Activated CD8-positive, alpha-beta memory T cell treated with anti-CD3 and anti-CD28 coated beads, Interleukin-2, amount 10 ng/mL, durations not matched to agents 7 days and 5 days (primary cell): ENCODE results near the gene MS4A1. TPM values are rescaled to one million over a fixed set of nuclear protein-coding genes. Genes with fewer than 3 reads are reported as not detected.
"Not testable (repeated sequence)": the region's sequence is repeated elsewhere in the genome, so short reads cannot be mapped to it uniquely, and the experiment has no call there.

Experiments used
- ATAC-seq: fragments of 150-1000 bp; cut with Tn5 transposase; one replicate; pipeline ENCODE4 v1.10.0; 2021; ENCODE audit warnings: moderate library complexity
- CTCF ChIA-PET: fragments of 350-600 bp; sonication (Branson Sonifier 250); formaldehyde crosslinking; loops from one replicate; lab custom pipeline; 2021; ENCODE audit warnings: antibody characterized with exemption; lab: Charles Lee
- DNase-seq: peaks from one replicate; pipeline ENCODE4 v3.0.0-alpha.2; 2020
- H3K27ac Mint-ChIP-seq: one replicate; pipeline ENCODE4 v1.8.0; 2021; ENCODE audit warnings: mild to moderate bottlenecking, mixed read lengths
- H3K27me3 Mint-ChIP-seq: one replicate; pipeline ENCODE4 v1.8.0; 2021; ENCODE audit warnings: mixed read lengths
- H3K36me3 Mint-ChIP-seq: one replicate; pipeline ENCODE4 v1.8.0; 2021; ENCODE audit warnings: mild to moderate bottlenecking, mixed read lengths
- H3K4me1 Mint-ChIP-seq: one replicate; pipeline ENCODE4 v1.8.0; 2021; ENCODE audit warnings: mixed read lengths
- H3K4me3 Mint-ChIP-seq: one replicate; pipeline ENCODE4 v1.8.0; 2021; ENCODE audit warnings: mild to moderate bottlenecking, moderate library complexity, mixed read lengths
- H3K9me3 Mint-ChIP-seq: one replicate; pipeline ENCODE4 v1.8.0; 2022; ENCODE audit warnings: low read depth, mixed read lengths
- total RNA-seq, 2 experiments: library from RNA; stranded (reverse); gene quantifications; one replicate each; pipeline ENCODE4 v1.2.3, GENCODE V29; 2021

Gene MS4A1
- not detected for total RNA-seq

- Mint-ChIP-seq H3K4me1 (peaks cover 2% of the 10 kb centered on the region), H3K27me3 (peaks cover 15% of the 10 kb centered on the region), H3K36me3 (no peaks in the 10 kb centered on the region), H3K27ac (no peak within 1 kb of the TSS), H3K9me3 (no peaks in the 10 kb centered on the region), H3K4me3 (no peak within 1 kb of the TSS)
- DNase-seq (no peak), ATAC-seq (no peak)
- CTCF ChIA-PET, result no interaction called here
Observed at GRCh38 chr11:60455531-60456042, at the start of gene MS4A1. Gene MS4A1 (plus strand): TSS chr11:60455847. CDS start chr11:60462375, 6,528 bp downstream.

- CTCF ChIA-PET, result no interaction called here
- Mint-ChIP-seq H3K27ac (no peak overlapping the region), H3K4me1 (no peaks in the 10 kb centered on the region), H3K4me3 (no peak overlapping the region), H3K9me3 (no peaks in the 10 kb centered on the region), H3K36me3 (no peaks in the 10 kb centered on the region), H3K27me3 (peaks cover 8% of the 10 kb centered on the region)
- ATAC-seq (no peak), DNase-seq (no peak)
Observed at GRCh38 chr11:60420015-60420414, 35.6 kb upstream of the MS4A1 start.

- CTCF ChIA-PET, result no interaction called here
- ATAC-seq, result no peak
Observed at GRCh38 chr11:60422609-60423008, 33.0 kb upstream of the MS4A1 start.

GRCh38 chr11:60428517-60428916 is 27.1 kb upstream of the MS4A1 start:
- Mint-ChIP-seq H3K9me3 (no peaks in the 10 kb centered on the region), H3K27ac (no peak overlapping the region), H3K4me3 (no peak overlapping the region), H3K4me1 (no peaks in the 10 kb centered on the region), H3K27me3 (peaks cover 30% of the 10 kb centered on the region), H3K36me3 (no peaks in the 10 kb centered on the region)
- CTCF ChIA-PET, result no interaction called here
- DNase-seq (no peak), ATAC-seq (no peak)

More at GRCh38 chr11:60422609-60423008, 33.0 kb upstream of the MS4A1 start:
- Mint-ChIP-seq H3K4me3 (no peak overlapping the region), H3K27me3 (peaks cover 9% of the 10 kb centered on the region), H3K36me3 (no peaks in the 10 kb centered on the region), H3K4me1 (no peaks in the 10 kb centered on the region), H3K9me3 (no peaks in the 10 kb centered on the region), H3K27ac (no peak overlapping the region)
- no peak for DNase-seq

GRCh38 chr11:60429272-60429671 is 26.4 kb upstream of the MS4A1 start, which contains the start of gene MS4A5:
Gene MS4A5 (plus strand): TSS chr11:60429572. CDS start chr11:60429675, 103 bp downstream.
- H3K4me1 Mint-ChIP-seq, result no peaks in the 10 kb centered on the region
- H3K4me3 Mint-ChIP-seq, result no peak within 1 kb of the TSS
- H3K27ac Mint-ChIP-seq, result no peak within 1 kb of the TSS
- DNase-seq (no peak), ATAC-seq (no peak)
- CTCF ChIA-PET, result no interaction called here
- H3K27me3 Mint-ChIP-seq, result peaks cover 32% of the 10 kb centered on the region
- no peaks in the 10 kb centered on the region for H3K36me3 Mint-ChIP-seq
- H3K9me3 Mint-ChIP-seq, result no peaks in the 10 kb centered on the region

- Mint-ChIP-seq H3K27me3 (peaks cover 26% of the 10 kb centered on the region), H3K36me3 (no peaks in the 10 kb centered on the region), H3K9me3 (no peaks in the 10 kb centered on the region), H3K27ac (no peak overlapping the region), H3K4me1 (no peaks in the 10 kb centered on the region), H3K4me3 (no peak overlapping the region)
- CTCF ChIA-PET, result no interaction called here
- ATAC-seq, result no peak
- DNase-seq, result no peak
Observed at GRCh38 chr11:60431251-60431650, 24.4 kb upstream of the MS4A1 start.

- ATAC-seq, result no peak
- H3K27ac Mint-ChIP-seq, result no peak overlapping the region
- no peaks in the 10 kb centered on the region for H3K9me3 Mint-ChIP-seq
- DNase-seq, result no peak
- CTCF ChIA-PET, result no interaction called here
- no peaks in the 10 kb centered on the region for H3K4me1 Mint-ChIP-seq
- H3K4me3 Mint-ChIP-seq, result no peak overlapping the region
- no peaks in the 10 kb centered on the region for H3K36me3 Mint-ChIP-seq
- H3K27me3 Mint-ChIP-seq, result peaks cover 19% of the 10 kb centered on the region
Observed at GRCh38 chr11:60433401-60433800, 22.2 kb upstream of the MS4A1 start.

- Mint-ChIP-seq H3K4me1 (peaks cover 8% of the 10 kb centered on the region), H3K4me3 (no peak overlapping the region), H3K27ac (no peak overlapping the region), H3K9me3 (no peaks in the 10 kb centered on the region), H3K36me3 (no peaks in the 10 kb centered on the region), H3K27me3 (no peaks in the 10 kb centered on the region)
- CTCF ChIA-PET, result no interaction called here
- ATAC-seq, result no peak
- no peak for DNase-seq
Observed at GRCh38 chr11:60447070-60447469, 8.6 kb upstream of the MS4A1 start.

GRCh38 chr11:60447846-60448245 is 7.8 kb upstream of the MS4A1 start:
- DNase-seq, result no peak
- Mint-ChIP-seq H3K27me3 (no peaks in the 10 kb centered on the region), H3K27ac (no peak overlapping the region), H3K4me1 (peaks cover 5% of the 10 kb centered on the region), H3K4me3 (no peak overlapping the region), H3K36me3 (no peaks in the 10 kb centered on the region), H3K9me3 (no peaks in the 10 kb centered on the region)
- ATAC-seq, result no peak
- CTCF ChIA-PET, result interaction anchor here (1.2 kb wide), 1 partner anchor 197 kb away, joined by 4 read pairs; no protein-coding TSS in a partner anchor

GRCh38 chr11:60451185-60451584 is 4.5 kb upstream of the MS4A1 start:
- H3K36me3 Mint-ChIP-seq, H3K4me3 Mint-ChIP-seq, H3K27me3 Mint-ChIP-seq, H3K4me1 Mint-ChIP-seq, CTCF ChIA-PET, DNase-seq, ATAC-seq, H3K9me3 Mint-ChIP-seq, H3K27ac Mint-ChIP-seq: not testable (repeated sequence)

- Mint-ChIP-seq H3K4me1 (peaks cover 2% of the 10 kb centered on the region), H3K27me3 (peaks cover 15% of the 10 kb centered on the region), H3K9me3 (no peaks in the 10 kb centered on the region), H3K36me3 (no peaks in the 10 kb centered on the region), H3K27ac (no peak overlapping the region), H3K4me3 (no peak overlapping the region)
- CTCF ChIA-PET, result no interaction called here
- ATAC-seq, result no peak
- DNase-seq, result no peak
Observed at GRCh38 chr11:60454212-60454611, 1.4 kb upstream of the MS4A1 start.

GRCh38 chr11:60457576-60457975 is 1.9 kb downstream of the MS4A1 start:
- DNase-seq, result no peak
- CTCF ChIA-PET, result no interaction called here
- H3K4me1 Mint-ChIP-seq, result peaks cover 2% of the 10 kb centered on the region
- peaks cover 15% of the 10 kb centered on the region for H3K27me3 Mint-ChIP-seq
- ATAC-seq, result no peak
- no peak overlapping the region for H3K27ac Mint-ChIP-seq
- H3K9me3 Mint-ChIP-seq, result no peaks in the 10 kb centered on the region
- H3K36me3 Mint-ChIP-seq, result no peaks in the 10 kb centered on the region
- H3K4me3 Mint-ChIP-seq, result no peak overlapping the region

- CTCF ChIA-PET, result no interaction called here
- ATAC-seq (no peak), DNase-seq (no peak)
- Mint-ChIP-seq H3K27ac (no peak overlapping the region), H3K9me3 (no peaks in the 10 kb centered on the region), H3K4me1 (peaks cover 2% of the 10 kb centered on the region), H3K36me3 (no peaks in the 10 kb centered on the region), H3K4me3 (no peak overlapping the region), H3K27me3 (peaks cover 12% of the 10 kb centered on the region)
Observed at GRCh38 chr11:60459345-60459744, 3.7 kb downstream of the MS4A1 start.

- Mint-ChIP-seq H3K4me1 (no peaks in the 10 kb centered on the region), H3K27ac (no peak overlapping the region), H3K36me3 (no peaks in the 10 kb centered on the region), H3K4me3 (no peak overlapping the region), H3K27me3 (peaks cover 32% of the 10 kb centered on the region), H3K9me3 (no peaks in the 10 kb centered on the region)
- ATAC-seq (no peak), DNase-seq (no peak)
- CTCF ChIA-PET, result no interaction called here
Observed at GRCh38 chr11:60468829-60469228, 13.2 kb downstream of the MS4A1 start.

- CTCF ChIA-PET, result no interaction called here
- no peak overlapping the region for H3K4me3 Mint-ChIP-seq
- no peaks in the 10 kb centered on the region for H3K4me1 Mint-ChIP-seq
- H3K27me3 Mint-ChIP-seq, result peaks cover 35% of the 10 kb centered on the region
- H3K9me3 Mint-ChIP-seq, result no peaks in the 10 kb centered on the region
- H3K36me3 Mint-ChIP-seq, result no peaks in the 10 kb centered on the region
- ATAC-seq, result no peak
- no peak overlapping the region for H3K27ac Mint-ChIP-seq
- DNase-seq, result no peak
Observed at GRCh38 chr11:60469723-60470122, 14.1 kb downstream of the MS4A1 start.
